22Rv1 (cell line): ENCODE data around the gene ZNF608.

Source experiments
- ZFX ChIP-seq: fragments of 450-650 bp; IDR thresholded peaks from 2 replicates; pipeline ENCODE4 v1.6.1; 2017; ENCODE audit warnings: antibody characterized with exemption, borderline replicate concordance
- TF ChIP-seq, protein P1 (sequence below): fragments of 450-650 bp; IDR thresholded peaks from 2 replicates; pipeline ENCODE4 v1.5.1; 2017; ENCODE audit warnings: mild to moderate bottlenecking

DNA sequence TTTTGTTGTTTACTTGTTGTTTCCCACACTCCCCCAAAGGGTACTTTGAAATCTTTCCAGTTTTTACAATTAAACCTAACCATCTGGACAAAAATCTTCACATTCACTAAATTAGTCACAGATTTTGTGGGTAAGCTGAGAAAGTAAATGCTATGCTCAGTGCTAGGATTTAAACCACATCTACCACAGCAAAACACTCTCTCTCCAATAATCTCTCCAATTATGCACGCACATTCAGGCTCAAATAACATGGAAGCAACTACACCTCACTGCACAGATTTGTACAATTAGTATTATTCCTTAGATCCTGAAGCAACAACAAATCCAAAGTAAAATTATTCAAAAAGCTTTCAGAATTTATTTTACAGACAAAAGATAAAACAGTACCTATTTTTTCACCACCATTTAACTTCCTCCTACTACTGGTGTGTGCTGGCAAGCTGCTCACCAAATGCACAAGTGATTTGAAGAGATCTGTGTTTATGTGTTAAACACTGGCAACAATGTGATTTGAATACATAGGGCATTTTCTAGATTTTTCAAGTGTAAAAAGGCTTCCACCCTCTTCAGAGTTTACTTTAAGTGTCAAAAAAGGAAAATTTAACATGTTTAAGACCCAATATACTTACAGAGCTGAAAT is 16.6 kb downstream of the ZNF608 start:
- TF ChIP-seq, protein P1, sequence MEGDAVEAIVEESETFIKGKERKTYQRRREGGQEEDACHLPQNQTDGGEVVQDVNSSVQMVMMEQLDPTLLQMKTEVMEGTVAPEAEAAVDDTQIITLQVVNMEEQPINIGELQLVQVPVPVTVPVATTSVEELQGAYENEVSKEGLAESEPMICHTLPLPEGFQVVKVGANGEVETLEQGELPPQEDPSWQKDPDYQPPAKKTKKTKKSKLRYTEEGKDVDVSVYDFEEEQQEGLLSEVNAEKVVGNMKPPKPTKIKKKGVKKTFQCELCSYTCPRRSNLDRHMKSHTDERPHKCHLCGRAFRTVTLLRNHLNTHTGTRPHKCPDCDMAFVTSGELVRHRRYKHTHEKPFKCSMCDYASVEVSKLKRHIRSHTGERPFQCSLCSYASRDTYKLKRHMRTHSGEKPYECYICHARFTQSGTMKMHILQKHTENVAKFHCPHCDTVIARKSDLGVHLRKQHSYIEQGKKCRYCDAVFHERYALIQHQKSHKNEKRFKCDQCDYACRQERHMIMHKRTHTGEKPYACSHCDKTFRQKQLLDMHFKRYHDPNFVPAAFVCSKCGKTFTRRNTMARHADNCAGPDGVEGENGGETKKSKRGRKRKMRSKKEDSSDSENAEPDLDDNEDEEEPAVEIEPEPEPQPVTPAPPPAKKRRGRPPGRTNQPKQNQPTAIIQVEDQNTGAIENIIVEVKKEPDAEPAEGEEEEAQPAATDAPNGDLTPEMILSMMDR = no peak
- TF ChIP-seq ZFX = no peak
